ENCODE data around the gene HCFC2.
A peak's percentile ranks its signal among the peaks of the same experiment; 100 is the strongest.
"Not testable (repeated sequence)": the region's sequence is repeated elsewhere in the genome, so short reads cannot be mapped to it uniquely, and the experiment has no call there.

The HCFC2 gene

DNA sequence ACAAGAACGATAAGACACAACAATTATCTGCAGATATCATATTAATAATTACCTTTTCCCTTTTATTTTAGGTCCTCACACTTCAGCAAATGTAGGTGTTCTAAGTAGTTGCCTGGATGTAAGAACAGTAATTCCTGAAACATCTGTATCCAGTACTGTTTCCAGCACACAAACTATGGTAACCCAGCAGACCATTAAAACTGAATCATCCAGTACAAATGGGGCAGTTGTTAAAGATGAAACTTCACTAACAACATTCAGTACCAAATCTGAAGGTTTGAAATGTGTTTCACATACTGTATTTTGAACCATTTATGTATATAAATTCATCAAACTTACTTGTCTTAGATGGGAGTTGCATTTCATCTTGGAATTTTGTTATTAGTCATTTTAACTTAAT lies 31.0 kb downstream of the HCFC2 start:
- H3K4me1 ChIP-seq (ENCODE audit: control insufficient read depth, insufficient read depth, low read length): peaks cover 11% of the 10 kb centered on the region
- H3K4me2 ChIP-seq (ENCODE audit: low read length): no peak overlapping the region
- no peaks in the 10 kb centered on the region for H3K9me3 ChIP-seq (replicated peaks; ENCODE audit: low read length)
- no peaks in the 10 kb centered on the region for H3K27me3 ChIP-seq (ENCODE audit: control insufficient read depth, insufficient read depth, low read length)
- peaks cover 66% of the 10 kb centered on the region for H3K36me3 ChIP-seq (ENCODE audit: insufficient read depth, low read length)
- no peak overlapping the region for H3K4me3 ChIP-seq (ENCODE audit: low read length)
- H3K9ac ChIP-seq (ENCODE audit: low read depth, low read length): no peak overlapping the region

DNA sequence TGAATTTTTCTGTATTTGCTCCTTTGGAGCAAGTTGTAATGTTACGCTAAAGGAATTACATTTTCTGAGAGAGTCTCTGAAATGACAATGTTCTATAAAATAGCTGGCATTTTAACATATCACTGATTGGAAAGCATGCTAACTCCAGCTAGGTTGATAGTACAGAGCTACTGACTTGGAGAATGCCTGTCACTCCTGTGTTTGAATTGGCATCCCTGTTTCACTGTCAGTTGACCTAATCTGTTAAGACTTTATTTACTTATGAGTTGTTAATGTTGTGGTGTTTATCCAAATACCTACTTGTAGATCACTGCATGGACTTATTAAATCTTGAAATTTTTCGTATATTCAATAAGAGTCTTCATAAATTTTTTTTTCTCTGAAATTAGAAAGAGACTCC lies 33.6 kb downstream of the HCFC2 start:
- Histone ChIP-seq H3K9ac (ENCODE audit: low read depth, low read length) (no peak overlapping the region), H3K4me1 (ENCODE audit: control insufficient read depth, insufficient read depth, low read length) (peaks cover 11% of the 10 kb centered on the region), H3K36me3 (ENCODE audit: insufficient read depth, low read length) (peaks cover 67% of the 10 kb centered on the region), H3K27me3 (ENCODE audit: control insufficient read depth, insufficient read depth, low read length) (no peaks in the 10 kb centered on the region), H3K9me3 (replicated peaks; ENCODE audit: low read length) (no peaks in the 10 kb centered on the region), H3K4me3 (ENCODE audit: low read length) (no peak overlapping the region), H3K4me2 (ENCODE audit: low read length) (no peak overlapping the region)

DNA sequence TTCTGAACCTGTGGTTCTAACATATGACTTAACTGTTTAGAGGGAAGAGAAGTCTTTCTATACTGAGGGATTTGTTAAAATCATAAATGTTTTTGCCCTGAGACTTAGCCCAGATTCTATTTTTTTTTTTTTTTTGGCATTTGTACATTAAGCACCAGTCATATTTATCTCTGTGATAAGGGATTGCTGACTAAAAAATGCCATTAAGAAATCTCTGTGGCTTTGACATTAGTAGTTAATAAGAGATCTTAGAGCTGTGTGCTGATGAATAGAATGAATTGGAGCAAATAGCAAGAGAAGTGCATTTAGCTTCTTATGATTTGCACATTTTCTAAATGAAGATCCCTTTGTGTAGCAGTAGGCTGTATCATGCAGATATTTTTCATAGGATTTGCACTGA lies 41.1 kb downstream of the HCFC2 start:
- no peak overlapping the region for H3K9ac ChIP-seq (ENCODE audit: low read depth, low read length)
- H3K4me1 ChIP-seq (ENCODE audit: control insufficient read depth, insufficient read depth, low read length): no peaks in the 10 kb centered on the region
- H3K36me3 ChIP-seq (ENCODE audit: insufficient read depth, low read length): peaks cover 14% of the 10 kb centered on the region
- H3K4me3 ChIP-seq (ENCODE audit: low read length): no peak overlapping the region
- no peaks in the 10 kb centered on the region for H3K27me3 ChIP-seq (ENCODE audit: control insufficient read depth, insufficient read depth, low read length)
- H3K9me3 ChIP-seq (replicated peaks; ENCODE audit: low read length): no peaks in the 10 kb centered on the region
- H3K4me2 ChIP-seq (ENCODE audit: low read length): no peak overlapping the region

DNA sequence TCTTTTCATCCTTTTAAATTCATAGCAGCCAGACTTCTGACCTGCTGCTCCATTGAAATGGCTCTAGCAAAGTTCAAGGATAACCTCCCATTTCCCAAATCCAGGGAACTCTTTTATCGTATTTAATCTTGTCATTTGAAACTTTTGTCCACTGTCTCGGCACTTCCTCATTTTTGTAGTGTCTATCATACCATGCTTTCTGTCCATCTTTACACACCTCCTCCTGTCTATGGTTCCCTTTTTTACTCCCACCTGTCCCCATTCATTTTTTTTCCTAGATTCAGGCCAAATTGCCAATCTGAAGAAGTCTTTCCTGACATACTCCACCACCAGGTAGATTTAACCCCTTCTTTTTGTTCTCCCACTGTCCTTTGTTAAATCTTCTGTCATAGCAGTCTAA lies 42.6 kb downstream of the HCFC2 start:
- no peaks in the 10 kb centered on the region for H3K27me3 ChIP-seq (ENCODE audit: control insufficient read depth, insufficient read depth, low read length)
- H3K9ac ChIP-seq (ENCODE audit: low read depth, low read length): no peak overlapping the region
- H3K4me1 ChIP-seq (ENCODE audit: control insufficient read depth, insufficient read depth, low read length): no peaks in the 10 kb centered on the region
- peaks cover 8% of the 10 kb centered on the region for H3K36me3 ChIP-seq (ENCODE audit: insufficient read depth, low read length)
- H3K4me2 ChIP-seq (ENCODE audit: low read length): no peak overlapping the region
- H3K9me3 ChIP-seq (replicated peaks; ENCODE audit: low read length): no peaks in the 10 kb centered on the region
- no peak overlapping the region for H3K4me3 ChIP-seq (ENCODE audit: low read length)

DNA sequence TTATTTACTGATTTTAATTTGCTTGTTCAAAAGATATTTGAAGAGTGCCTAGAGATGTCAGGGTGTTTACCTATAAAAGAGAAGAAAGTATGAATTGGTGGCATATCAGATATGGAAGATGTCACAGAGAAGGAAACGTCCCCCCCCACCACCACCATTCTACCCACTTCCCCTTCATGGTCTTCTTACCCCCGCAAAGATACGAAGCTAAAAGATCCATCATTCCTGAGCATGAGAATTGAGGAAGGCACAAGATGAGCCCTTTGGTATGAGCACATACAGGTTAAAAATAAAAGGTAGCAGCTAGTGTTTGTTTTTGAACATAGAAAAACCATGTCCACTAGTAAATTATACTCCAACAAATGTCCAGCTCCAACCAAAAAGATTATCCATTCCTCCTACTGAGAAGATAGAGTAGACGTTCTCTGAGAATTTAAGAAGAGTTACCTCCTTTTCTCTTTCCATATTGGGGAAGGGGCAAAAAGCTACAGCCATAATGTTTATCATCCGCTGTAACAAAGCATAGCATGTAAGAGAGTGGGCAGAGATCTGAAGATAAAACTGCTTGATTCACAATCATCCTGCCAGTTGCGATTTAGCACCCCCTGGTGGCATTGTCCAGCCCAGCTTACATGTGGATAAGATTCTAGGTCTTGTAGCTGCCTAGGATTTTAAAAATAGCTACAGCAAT lies 44.6 kb downstream of the HCFC2 start:
- Histone ChIP-seq H3K9me3 (replicated peaks; ENCODE audit: low read length) (no peaks in the 10 kb centered on the region), H3K4me3 (ENCODE audit: low read length) (no peak overlapping the region), H3K9ac (ENCODE audit: low read depth, low read length) (no peak overlapping the region), H3K4me2 (ENCODE audit: low read length) (no peak overlapping the region), H3K4me1 (ENCODE audit: control insufficient read depth, insufficient read depth, low read length) (no peaks in the 10 kb centered on the region), H3K27me3 (ENCODE audit: control insufficient read depth, insufficient read depth, low read length) (no peaks in the 10 kb centered on the region), H3K36me3 (ENCODE audit: insufficient read depth, low read length) (peaks cover 2% of the 10 kb centered on the region)

DNA sequence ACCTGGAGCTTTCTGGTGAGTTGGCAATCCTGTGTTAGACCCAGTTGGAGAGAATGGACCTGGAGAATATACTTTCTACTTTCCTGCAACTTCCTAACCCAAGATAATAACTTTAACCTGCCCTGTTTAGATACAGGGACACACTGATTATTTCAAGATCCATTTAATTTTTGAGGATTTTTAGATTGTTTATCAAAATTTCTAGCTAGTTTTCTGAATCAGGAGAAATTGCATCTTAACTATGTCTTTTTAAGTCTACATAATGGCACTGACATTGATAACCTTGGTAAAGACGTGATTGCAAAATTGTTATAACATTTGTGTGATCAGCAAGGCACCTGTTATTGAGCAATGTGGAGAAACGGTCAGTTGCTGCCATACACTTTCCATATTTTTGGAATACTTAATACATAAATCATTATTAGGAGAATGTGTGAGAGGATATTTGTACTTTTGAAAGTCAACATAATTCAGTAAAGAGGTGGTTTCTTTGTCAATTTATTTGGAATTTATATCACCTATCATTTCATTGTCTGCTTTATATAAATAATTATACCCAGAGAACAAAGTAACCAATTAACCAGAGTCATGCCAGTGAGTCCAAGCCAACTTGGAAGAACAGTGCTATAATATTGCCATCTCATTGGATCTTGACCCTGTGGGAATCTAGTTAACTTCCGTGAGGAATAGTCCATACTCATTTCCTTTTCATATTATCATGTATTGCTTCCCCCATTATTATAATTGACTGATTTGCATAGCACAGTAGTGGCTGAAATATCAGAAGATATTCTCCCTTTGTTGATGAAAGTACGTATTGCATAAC lies 45.3 kb downstream of the HCFC2 start:
- H3K36me3 ChIP-seq (ENCODE audit: insufficient read depth, low read length): peaks cover 8% of the 10 kb centered on the region
- no peak overlapping the region for H3K9ac ChIP-seq (ENCODE audit: low read depth, low read length)
- no peak overlapping the region for H3K4me3 ChIP-seq (ENCODE audit: low read length)
- no peaks in the 10 kb centered on the region for H3K9me3 ChIP-seq (replicated peaks; ENCODE audit: low read length)
- no peaks in the 10 kb centered on the region for H3K4me1 ChIP-seq (ENCODE audit: control insufficient read depth, insufficient read depth, low read length)
- H3K27me3 ChIP-seq (ENCODE audit: control insufficient read depth, insufficient read depth, low read length): no peaks in the 10 kb centered on the region
- no peak overlapping the region for H3K4me2 ChIP-seq (ENCODE audit: low read length)

DNA sequence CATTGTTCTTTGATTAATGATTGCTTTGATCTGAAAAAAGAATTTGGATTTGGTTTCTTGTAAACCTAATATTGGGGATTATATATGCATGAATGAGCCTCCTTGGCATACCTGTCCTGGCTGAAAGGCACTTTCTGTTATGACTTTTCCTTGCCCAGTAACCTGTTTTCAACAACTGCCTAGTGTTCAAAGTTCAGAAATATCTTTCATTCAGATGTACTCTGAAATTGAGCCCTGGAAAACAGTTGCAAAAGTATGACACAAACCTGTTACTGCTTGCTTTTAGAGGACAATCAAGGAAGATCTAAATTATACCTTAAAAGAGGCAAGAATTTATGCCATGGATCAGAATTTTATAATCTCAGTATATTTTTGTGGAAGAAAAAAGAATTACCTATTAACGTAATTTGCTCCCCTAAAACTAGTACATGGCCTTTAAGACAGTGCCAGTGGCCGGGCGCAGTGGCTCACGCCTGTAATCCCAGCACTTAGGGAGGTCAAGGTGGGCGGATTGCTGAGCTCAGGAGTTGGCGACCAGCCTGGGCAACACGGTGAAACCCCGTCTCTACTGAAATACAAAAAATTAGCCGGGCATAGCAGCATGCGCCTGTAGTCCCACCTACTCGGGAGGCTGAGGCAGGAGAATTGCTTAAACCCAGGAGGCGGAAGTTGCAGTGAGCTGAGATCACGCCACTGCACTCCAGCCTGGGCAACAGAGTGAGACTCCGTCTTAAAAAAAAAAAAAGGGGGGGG lies 50.7 kb downstream of the HCFC2 start:
- H3K4me2 ChIP-seq (ENCODE audit: low read length); H3K4me3 ChIP-seq (ENCODE audit: low read length); H3K4me1 ChIP-seq (ENCODE audit: control insufficient read depth, insufficient read depth, low read length); H3K9me3 ChIP-seq (replicated peaks; ENCODE audit: low read length); H3K27me3 ChIP-seq (ENCODE audit: control insufficient read depth, insufficient read depth, low read length); H3K9ac ChIP-seq (ENCODE audit: low read depth, low read length): not testable (repeated sequence)
- peaks cover 27% of the 10 kb centered on the region for H3K36me3 ChIP-seq (ENCODE audit: insufficient read depth, low read length)

DNA sequence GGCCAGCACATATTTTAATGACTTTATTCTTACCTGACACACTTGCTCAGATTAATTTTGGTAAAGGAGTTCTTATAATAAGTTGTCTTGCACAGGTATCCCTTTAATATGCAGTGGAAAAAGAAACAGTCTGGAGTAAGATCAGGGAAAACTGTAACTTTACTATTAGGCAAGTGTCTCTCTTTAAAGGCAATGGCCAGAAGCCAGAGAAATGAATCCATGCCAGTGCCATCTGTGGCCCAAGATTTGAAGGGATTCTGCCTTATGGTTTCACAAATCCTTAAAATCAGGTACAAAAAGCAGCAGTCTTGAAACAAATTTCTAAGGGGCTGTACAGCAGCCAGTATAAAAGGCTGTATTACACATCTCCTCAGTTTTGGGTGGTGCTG lies 51.2 kb downstream of the HCFC2 start:
- H3K4me1 ChIP-seq (ENCODE audit: control insufficient read depth, insufficient read depth, low read length): peaks cover 4% of the 10 kb centered on the region
- H3K9ac ChIP-seq (ENCODE audit: low read depth, low read length): no peak overlapping the region
- H3K27me3 ChIP-seq (ENCODE audit: control insufficient read depth, insufficient read depth, low read length): no peaks in the 10 kb centered on the region
- no peak overlapping the region for H3K4me2 ChIP-seq (ENCODE audit: low read length)
- no peak overlapping the region for H3K4me3 ChIP-seq (ENCODE audit: low read length)
- H3K36me3 ChIP-seq (ENCODE audit: insufficient read depth, low read length): peaks cover 32% of the 10 kb centered on the region
- no peaks in the 10 kb centered on the region for H3K9me3 ChIP-seq (replicated peaks; ENCODE audit: low read length)

DNA sequence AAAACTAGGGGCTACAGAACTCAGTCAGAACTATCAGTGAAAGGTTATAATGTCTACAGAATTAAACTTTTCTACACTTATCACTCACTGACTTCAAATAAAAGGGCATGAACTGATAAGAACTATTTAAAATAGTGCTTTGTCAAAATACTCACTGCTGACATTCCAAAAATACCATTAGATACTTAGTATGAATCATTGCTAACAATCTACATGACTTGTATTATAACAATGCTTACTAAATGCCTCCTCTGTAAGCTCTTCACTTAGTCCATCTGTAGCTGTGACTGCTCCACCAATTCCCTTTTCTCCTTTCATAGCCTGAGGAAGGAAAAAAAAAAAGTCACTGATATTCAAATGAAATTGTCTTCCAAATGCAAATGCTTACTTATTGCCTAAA lies 56.7 kb downstream of the HCFC2 start:
- Histone ChIP-seq H3K27me3 (ENCODE audit: control insufficient read depth, insufficient read depth, low read length) (no peaks in the 10 kb centered on the region), H3K4me2 (ENCODE audit: low read length) (peak overlapping the region; percentile 46), H3K9ac (ENCODE audit: low read depth, low read length) (peak overlapping the region; percentile 49), H3K4me3 (ENCODE audit: low read length) (no peak overlapping the region), H3K9me3 (replicated peaks; ENCODE audit: low read length) (no peaks in the 10 kb centered on the region), H3K36me3 (ENCODE audit: insufficient read depth, low read length) (peaks cover 34% of the 10 kb centered on the region), H3K4me1 (ENCODE audit: control insufficient read depth, insufficient read depth, low read length) (peaks cover 27% of the 10 kb centered on the region)

DNA sequence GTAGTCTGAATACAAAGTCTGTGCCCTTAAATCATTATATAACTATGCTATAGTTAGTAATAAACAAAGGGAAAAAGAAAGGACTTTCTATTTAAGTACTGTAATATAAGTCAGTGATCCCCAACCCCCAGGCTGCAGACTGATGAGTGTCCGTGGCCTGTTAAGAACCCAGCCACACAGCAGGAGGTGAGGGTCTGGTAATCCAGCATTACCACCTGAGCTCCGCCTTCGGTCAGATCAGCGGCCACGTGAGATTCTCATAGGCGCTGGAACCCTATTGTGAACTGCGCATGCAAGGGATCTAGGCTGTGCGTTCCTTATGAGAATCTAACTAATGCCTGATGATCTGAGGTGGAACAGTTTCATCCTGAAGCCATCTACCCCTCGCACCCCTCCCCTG lies 58.0 kb downstream of the HCFC2 start:
- Histone ChIP-seq H3K9ac (ENCODE audit: low read depth, low read length) (no peak overlapping the region), H3K27me3 (ENCODE audit: control insufficient read depth, insufficient read depth, low read length) (no peaks in the 10 kb centered on the region), H3K4me1 (ENCODE audit: control insufficient read depth, insufficient read depth, low read length) (peaks cover 27% of the 10 kb centered on the region), H3K4me2 (ENCODE audit: low read length) (no peak overlapping the region), H3K36me3 (ENCODE audit: insufficient read depth, low read length) (peaks cover 39% of the 10 kb centered on the region), H3K9me3 (replicated peaks; ENCODE audit: low read length) (no peaks in the 10 kb centered on the region), H3K4me3 (ENCODE audit: low read length) (no peak overlapping the region)

DNA sequence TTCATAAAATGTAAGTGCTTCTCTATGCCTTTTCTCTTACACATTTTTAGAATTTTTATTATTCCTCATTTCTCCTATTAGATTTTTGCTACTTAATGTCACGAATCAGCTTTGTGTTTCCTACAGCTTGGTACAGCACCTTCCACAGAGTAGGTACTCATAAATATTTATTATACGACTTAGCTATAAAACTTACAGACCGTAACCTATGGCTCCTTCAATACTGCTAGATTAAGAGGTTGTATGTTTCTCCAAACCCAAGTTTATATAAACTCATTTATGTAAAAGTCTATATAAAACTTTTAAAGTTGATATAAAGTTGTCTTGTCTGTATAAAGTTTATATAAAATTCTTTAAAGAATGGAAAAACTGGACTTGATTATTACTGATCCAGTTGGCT lies 62.2 kb downstream of the HCFC2 start:
- H3K27me3 ChIP-seq (ENCODE audit: control insufficient read depth, insufficient read depth, low read length): no peaks in the 10 kb centered on the region
- H3K4me3 ChIP-seq (ENCODE audit: low read length): no peak overlapping the region
- peaks cover 42% of the 10 kb centered on the region for H3K36me3 ChIP-seq (ENCODE audit: insufficient read depth, low read length)
- H3K4me2 ChIP-seq (ENCODE audit: low read length): no peak overlapping the region
- H3K9me3 ChIP-seq (replicated peaks; ENCODE audit: low read length): no peaks in the 10 kb centered on the region
- H3K9ac ChIP-seq (ENCODE audit: low read depth, low read length): no peak overlapping the region
- peaks cover 23% of the 10 kb centered on the region for H3K4me1 ChIP-seq (ENCODE audit: control insufficient read depth, insufficient read depth, low read length)
